Activated CD4-positive, alpha-beta T cell treated with anti-CD3 and anti-CD28 coated beads, Interleukin-2, amount 10 ng/mL, durations not matched to agents 7 days and 5 days (primary cell): ENCODE results near the gene ITPRIP. TPM values are rescaled to one million over a fixed set of nuclear protein-coding genes. Genes with fewer than 3 reads are reported as not detected.
A peak's percentile ranks its signal among the peaks of the same experiment; 100 is the strongest.

Experiments
- CTCF ChIA-PET: fragments of 350-600 bp; sonication (Branson Sonifier 250); formaldehyde crosslinking; loops from one replicate; lab custom pipeline; 2021; ENCODE audit warnings: antibody characterized with exemption; lab: Charles Lee
- POLR2A ChIA-PET: fragments of 350-600 bp; sonication (Branson Sonifier 250); formaldehyde crosslinking; loops from one replicate; lab custom pipeline; 2021; ENCODE audit warnings: antibody characterized with exemption; lab: Charles Lee
- DNase-seq: peaks from one replicate; pipeline ENCODE4 v3.0.0-alpha.2; 2020
- H3K27ac Mint-ChIP-seq: one replicate; pipeline ENCODE4 v1.8.0; 2021; ENCODE audit warnings: mild to moderate bottlenecking, moderate library complexity, mixed read lengths
- H3K27me3 Mint-ChIP-seq: one replicate; pipeline ENCODE4 v1.8.0; 2021; ENCODE audit warnings: mixed read lengths
- H3K36me3 Mint-ChIP-seq: one replicate; pipeline ENCODE4 v1.8.0; 2021; ENCODE audit warnings: low read depth, mixed read lengths
- H3K4me1 Mint-ChIP-seq: one replicate; pipeline ENCODE4 v1.8.0; 2021; ENCODE audit warnings: mixed read lengths
- H3K4me3 Mint-ChIP-seq: one replicate; pipeline ENCODE4 v1.8.0; 2021; ENCODE audit warnings: mild to moderate bottlenecking, moderate library complexity, mixed read lengths
- H3K9me3 Mint-ChIP-seq: one replicate; pipeline ENCODE4 v1.8.0; 2021; ENCODE audit warnings: mixed read lengths
- total RNA-seq, 2 experiments: library from RNA; stranded (reverse); gene quantifications; one replicate each; pipeline ENCODE4 v1.2.3, GENCODE V29; 2021

ITPRIP gene
- total RNA-seq, 2 experiments from 2014 or later = 24.9 to 26.5 TPM

GRCh38 chr10:104329735-104330134 lies 8.5 kb downstream of the ITPRIP start:
- Mint-ChIP-seq H3K27me3 (no peaks in the 10 kb centered on the region), H3K4me3 (peak overlapping the region; percentile 71), H3K4me1 (peaks cover 98% of the 10 kb centered on the region), H3K36me3 (peaks cover 37% of the 10 kb centered on the region), H3K27ac (peak overlapping the region; percentile 90), H3K9me3 (no peaks in the 10 kb centered on the region)
- ChIA-PET POLR2A (no interaction called here), CTCF (interaction anchor here (0.7 to 2.4 kb wide), 5 partner anchors 9 to 55 kb away, joined by 3 to 10 read pairs (median 4); partner anchors contain the start of genes CFAP58 and ITPRIP)
- DNase-seq = no peak

GRCh38 chr10:104328896-104329710 lies 9.2 kb downstream of the ITPRIP start:
- Mint-ChIP-seq H3K4me3 (peak overlapping the region; percentile 71), H3K4me1 (peaks cover 98% of the 10 kb centered on the region), H3K36me3 (peaks cover 41% of the 10 kb centered on the region), H3K27me3 (no peaks in the 10 kb centered on the region), H3K27ac (peak overlapping the region; percentile 90), H3K9me3 (no peaks in the 10 kb centered on the region)
- DNase-seq = peak; percentile 72
- POLR2A ChIA-PET = no interaction called here
- CTCF ChIA-PET = interaction anchor here (0.7 to 2.4 kb wide), 5 partner anchors 9 to 54 kb away, joined by 3 to 10 read pairs (median 4); partner anchors contain the start of genes CFAP58 and ITPRIP

- Mint-ChIP-seq H3K27me3 (no peaks in the 10 kb centered on the region), H3K9me3 (no peaks in the 10 kb centered on the region), H3K4me3 (peak overlapping the region; percentile 71), H3K4me1 (peaks cover 99% of the 10 kb centered on the region), H3K36me3 (peaks cover 43% of the 10 kb centered on the region), H3K27ac (peak overlapping the region; percentile 90)
- no peak for DNase-seq
- CTCF ChIA-PET = interaction anchor here (1.7 to 2.4 kb wide), 2 partner anchors 10 to 23 kb away, joined by 6 to 10 read pairs; partner anchors contain the start of gene ITPRIP
- POLR2A ChIA-PET = no interaction called here
These were observed 9.7 kb downstream of the ITPRIP start for GRCh38 chr10:104328646-104328895.

GRCh38 chr10:104327745-104328645 lies 10.3 kb downstream of the ITPRIP start:
- no peak for DNase-seq
- ChIA-PET POLR2A (interaction anchor here (0.6 kb wide), 1 partner anchor 373 kb away, joined by 3 read pairs; no protein-coding TSS in a partner anchor), CTCF (interaction anchor here (1.1 to 2.4 kb wide), 4 partner anchors 9 to 54 kb away, joined by 3 to 10 read pairs (median 4); no protein-coding TSS in a partner anchor)
- Mint-ChIP-seq H3K27ac (peak overlapping the region; percentile 90), H3K27me3 (no peaks in the 10 kb centered on the region), H3K4me3 (peak overlapping the region; percentile 71), H3K36me3 (peaks cover 37% of the 10 kb centered on the region), H3K9me3 (no peaks in the 10 kb centered on the region), H3K4me1 (peaks cover 99% of the 10 kb centered on the region)

- Mint-ChIP-seq H3K4me3 (no peak overlapping the region), H3K9me3 (no peaks in the 10 kb centered on the region), H3K4me1 (peaks cover 100% of the 10 kb centered on the region), H3K36me3 (peaks cover 37% of the 10 kb centered on the region), H3K27me3 (no peaks in the 10 kb centered on the region), H3K27ac (peak overlapping the region; percentile 90)
- POLR2A ChIA-PET = no interaction called here
- CTCF ChIA-PET = interaction anchor here (0.9 to 1.6 kb wide), 4 partner anchors 10 to 53 kb away, joined by 3 to 4 read pairs (median 4); no protein-coding TSS in a partner anchor
- no peak for DNase-seq
These were observed 11.2 kb downstream of the ITPRIP start for GRCh38 chr10:104326991-104327610.

- peaks cover 39% of the 10 kb centered on the region for H3K36me3 Mint-ChIP-seq
- no peaks in the 10 kb centered on the region for H3K27me3 Mint-ChIP-seq
- no peak for DNase-seq
- ChIA-PET POLR2A (no interaction called here), CTCF (interaction anchor here (0.9 to 1.6 kb wide), 3 partner anchors 24 to 34 kb away, joined by 3 to 4 read pairs (median 3); no protein-coding TSS in a partner anchor)
- peaks cover 100% of the 10 kb centered on the region for H3K4me1 Mint-ChIP-seq
- H3K27ac Mint-ChIP-seq = peak overlapping the region; percentile 81
- H3K4me3 Mint-ChIP-seq = peak overlapping the region; percentile 11
- H3K9me3 Mint-ChIP-seq = no peaks in the 10 kb centered on the region
These were observed 12.5 kb downstream of the ITPRIP start for GRCh38 chr10:104325436-104326435.

- POLR2A ChIA-PET = no interaction called here
- CTCF ChIA-PET = interaction anchor here (0.9 to 1.6 kb wide), 3 partner anchors 25 to 33 kb away, joined by 3 to 4 read pairs (median 3); no protein-coding TSS in a partner anchor
- Mint-ChIP-seq H3K4me3 (no peak overlapping the region), H3K27me3 (no peaks in the 10 kb centered on the region), H3K27ac (peak overlapping the region; percentile 88), H3K9me3 (no peaks in the 10 kb centered on the region), H3K4me1 (peaks cover 100% of the 10 kb centered on the region), H3K36me3 (peaks cover 43% of the 10 kb centered on the region)
- DNase-seq = no peak
These were observed 13.3 kb downstream of the ITPRIP start for GRCh38 chr10:104324931-104325330.

- Mint-ChIP-seq H3K36me3 (peaks cover 43% of the 10 kb centered on the region), H3K27ac (peak overlapping the region; percentile 88), H3K4me1 (peaks cover 99% of the 10 kb centered on the region), H3K4me3 (peak overlapping the region; percentile 56), H3K27me3 (no peaks in the 10 kb centered on the region), H3K9me3 (no peaks in the 10 kb centered on the region)
- DNase-seq = no peak
- CTCF ChIA-PET = interaction anchor here (0.9 to 1.6 kb wide), 3 partner anchors 25 to 32 kb away, joined by 3 to 4 read pairs (median 3); no protein-coding TSS in a partner anchor
- POLR2A ChIA-PET = no interaction called here
These were observed 14.0 kb downstream of the ITPRIP start for GRCh38 chr10:104324221-104324686.

GRCh38 chr10:104323760-104324201 lies 14.5 kb downstream of the ITPRIP start:
- H3K9me3 Mint-ChIP-seq = no peaks in the 10 kb centered on the region
- no peak for DNase-seq
- peak overlapping the region; percentile 56 for H3K4me3 Mint-ChIP-seq
- CTCF ChIA-PET = interaction anchor here (0.9 to 3.7 kb wide), 3 partner anchors 18 to 32 kb away, joined by 3 to 19 read pairs (median 3); no protein-coding TSS in a partner anchor
- POLR2A ChIA-PET = no interaction called here
- peak overlapping the region; percentile 88 for H3K27ac Mint-ChIP-seq
- no peaks in the 10 kb centered on the region for H3K27me3 Mint-ChIP-seq
- peaks cover 43% of the 10 kb centered on the region for H3K36me3 Mint-ChIP-seq
- H3K4me1 Mint-ChIP-seq = peaks cover 99% of the 10 kb centered on the region

GRCh38 chr10:104323085-104323484 lies 15.2 kb downstream of the ITPRIP start:
- POLR2A ChIA-PET = no interaction called here
- peaks cover 44% of the 10 kb centered on the region for H3K36me3 Mint-ChIP-seq
- H3K9me3 Mint-ChIP-seq = no peaks in the 10 kb centered on the region
- H3K27ac Mint-ChIP-seq = peak overlapping the region; percentile 88
- H3K4me3 Mint-ChIP-seq = peak overlapping the region; percentile 71
- peaks cover 95% of the 10 kb centered on the region for H3K4me1 Mint-ChIP-seq
- no peak for DNase-seq
- CTCF ChIA-PET = interaction anchor here (1.4 to 3.7 kb wide), 2 partner anchors 17 to 31 kb away, joined by 3 to 19 read pairs; partner anchors contain the start of gene CFAP58
- no peaks in the 10 kb centered on the region for H3K27me3 Mint-ChIP-seq

- Mint-ChIP-seq H3K9me3 (no peaks in the 10 kb centered on the region), H3K4me1 (peaks cover 95% of the 10 kb centered on the region), H3K27me3 (no peaks in the 10 kb centered on the region), H3K27ac (peak overlapping the region; percentile 88), H3K36me3 (peaks cover 44% of the 10 kb centered on the region), H3K4me3 (peak overlapping the region; percentile 71)
- CTCF ChIA-PET = interaction anchor here (0.9 to 3.7 kb wide), 4 partner anchors 16 to 43 kb away, joined by 3 to 19 read pairs (median 3); partner anchors contain the start of gene CFAP58
- POLR2A ChIA-PET = no interaction called here
- DNase-seq = peak; percentile 55
These were observed 15.9 kb downstream of the ITPRIP start for GRCh38 chr10:104322416-104322782.
